OCI-LY1 (cell line): ENCODE results near the gene RNF144A.

Experiments used
- H2AFZ ChIP-seq: fragments of 200-600 bp; sonication (generic), shearing (Covaris generic); 2 replicates; pipeline ENCODE4 v1.6.0; 2014; ENCODE audit warnings: antibody characterized with exemption, mild to moderate bottlenecking, low read length
- H3F3A ChIP-seq: fragments of 200-600 bp; sonication (generic), shearing (Covaris generic); 2 replicates; pipeline ENCODE4 v1.6.0; 2014; ENCODE audit warnings: mild to moderate bottlenecking, antibody characterized with exemption, low read length, moderate library complexity; ENCODE audit not compliant: insufficient read depth
- H3K27ac ChIP-seq: fragments of 200-600 bp; sonication (generic); 2 replicates; pipeline ENCODE4 v1.5.1; 2014; ENCODE audit warnings: low read length, mixed run types, mild to moderate bottlenecking, low read depth; ENCODE audit not compliant: poor library complexity, severe bottlenecking
- H3K27me3 ChIP-seq: fragments of 200-600 bp; sonication (generic); 2 replicates; pipeline ENCODE4 v1.6.0; 2014; ENCODE audit warnings: antibody characterized with exemption, mild to moderate bottlenecking, low read length, moderate library complexity; ENCODE audit not compliant: insufficient read depth
- H3K36me3 ChIP-seq: fragments of 200-600 bp; sonication (generic); 2 replicates; pipeline ENCODE4 v1.6.1; 2014; ENCODE audit warnings: mild to moderate bottlenecking, antibody characterized with exemption, low read length, moderate library complexity, mixed read lengths; ENCODE audit not compliant: insufficient read depth
- H3K4me1 ChIP-seq: fragments of 200-600 bp; sonication (generic); 2 replicates; pipeline ENCODE4 v1.5.1; 2014; ENCODE audit warnings: mild to moderate bottlenecking, low read length, moderate library complexity; ENCODE audit not compliant: insufficient read depth, severe bottlenecking
- H3K4me2 ChIP-seq: fragments of 200-600 bp; sonication (generic), shearing (Covaris generic); 2 replicates; pipeline ENCODE4 v1.6.1; 2014; ENCODE audit warnings: low read length
- H3K4me3 ChIP-seq: fragments of 200-600 bp; sonication (generic); 2 replicates; pipeline ENCODE4 v1.5.1; 2014; ENCODE audit warnings: low read length, low read depth, mild to moderate bottlenecking, mixed read lengths; ENCODE audit not compliant: poor library complexity, severe bottlenecking
- H3K79me2 ChIP-seq: fragments of 200-600 bp; shearing (Covaris generic); 2 replicates; pipeline ENCODE4 v1.6.1; 2016; ENCODE audit warnings: mixed run types, low read length, mixed read lengths; ENCODE audit not compliant: insufficient read depth
- H3K9ac ChIP-seq: fragments of 200-600 bp; sonication (generic), shearing (Covaris generic); 2 replicates; pipeline ENCODE4 v1.6.1; 2014; ENCODE audit warnings: mild to moderate bottlenecking, low read length, mixed read lengths
- H3K9me2 ChIP-seq: fragments of 200-600 bp; sonication (generic), shearing (Covaris generic); 2 replicates; pipeline ENCODE4 v1.6.1; 2014; ENCODE audit warnings: low read depth, mild to moderate bottlenecking, low read length, mixed read lengths
- H3K9me3 ChIP-seq: fragments of 200-600 bp; shearing (Covaris generic); 2 replicates; pipeline ENCODE4 v1.6.1; 2014; ENCODE audit warnings: low read length, mixed read lengths
- H4K20me1 ChIP-seq: fragments of 200-600 bp; sonication (generic), shearing (Covaris generic); 2 replicates; pipeline ENCODE4 v1.6.0; 2016; ENCODE audit warnings: mild to moderate bottlenecking, low read length; ENCODE audit not compliant: insufficient read depth
- CTCF ChIP-seq: fragments of 200-600 bp; sonication (generic), shearing (Covaris generic); IDR thresholded peaks from 2 replicates; pipeline ENCODE4 v1.5.1; 2017; ENCODE audit warnings: mild to moderate bottlenecking, antibody characterized with exemption, low read length, moderate library complexity, mixed read lengths
- EZH2 ChIP-seq: fragments of 200-600 bp; sonication (generic), shearing (Covaris generic); IDR thresholded peaks from 2 replicates; pipeline ENCODE4 v1.8.0; 2017; ENCODE audit warnings: borderline replicate concordance, mixed run types, mild to moderate bottlenecking, antibody characterized with exemption, low read length, moderate library complexity, mixed read lengths

The RNF144A gene

GRCh38 chr2:7093376-7093775 lies 176.2 kb downstream of the RNF144A start:
- Histone ChIP-seq H3K27me3 (peaks cover 3% of the 10 kb centered on the region; the same call in 1 of the 2 replicates), H3K4me2 (no peak overlapping the region)

More at GRCh38 chr2:7093376-7093775, 176.2 kb downstream of the RNF144A start:
- H2AFZ ChIP-seq, result no peak overlapping the region
- TF ChIP-seq CTCF, result no peak
- no peak for TF ChIP-seq EZH2
- H3K9ac ChIP-seq, result no peak overlapping the region
- no peak overlapping the region for H3K27ac ChIP-seq
- no peaks in the 10 kb centered on the region for H3K79me2 ChIP-seq
- H3K36me3 ChIP-seq, result no peaks in the 10 kb centered on the region
- no peaks in the 10 kb centered on the region for H3K9me2 ChIP-seq
- H3K4me1 ChIP-seq, result peaks cover 6% of the 10 kb centered on the region
- H4K20me1 ChIP-seq, result no peaks in the 10 kb centered on the region
- H3K4me3 ChIP-seq, result no peak overlapping the region
- H3K9me3 ChIP-seq, result no peaks in the 10 kb centered on the region
- H3F3A ChIP-seq, result no peaks in the 10 kb centered on the region
